A673 (cell line): Measurements from ENCODE around the gene ULK4.

ENCODE experiments used
- EZH2 ChIP-seq: fragments of 200-600 bp; sonication (generic); IDR thresholded peaks from 2 replicates; pipeline ENCODE4 v1.6.1; 2017; ENCODE audit warnings: borderline replicate concordance, low read depth, mild to moderate bottlenecking, mixed read lengths, antibody characterized with exemption, low read length; ENCODE audit not compliant: poor library complexity, severe bottlenecking
- TF ChIP-seq, protein P1 (sequence below): fragments of 300-800, 200-600 bp; sonication (generic); conservative IDR thresholded peaks from 2 replicates; pipeline ENCODE4 v1.5.1; 2017; ENCODE audit warnings: low read depth, mild to moderate bottlenecking, antibody characterized with exemption, low read length, moderate library complexity, mixed read lengths

DNA sequence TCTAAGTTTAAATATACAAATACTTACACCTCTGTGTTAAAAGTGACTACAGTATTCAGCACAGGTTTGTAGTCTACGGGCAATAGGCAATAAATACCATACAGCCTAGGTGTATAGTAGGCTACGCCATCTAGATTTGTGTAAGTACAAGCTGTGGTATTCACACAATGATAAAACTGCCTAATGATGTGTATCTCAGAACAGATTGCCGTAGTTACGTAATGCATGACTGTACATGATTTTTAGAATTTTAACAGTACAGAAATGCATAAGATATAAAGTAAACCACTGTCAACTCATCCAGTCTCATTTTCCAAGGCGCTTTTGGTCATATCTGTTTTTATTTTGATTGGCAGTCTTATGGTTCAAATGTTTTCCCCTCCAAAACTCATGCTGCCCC is 396.9 kb downstream of the ULK4 start:
- TF ChIP-seq, protein P1, sequence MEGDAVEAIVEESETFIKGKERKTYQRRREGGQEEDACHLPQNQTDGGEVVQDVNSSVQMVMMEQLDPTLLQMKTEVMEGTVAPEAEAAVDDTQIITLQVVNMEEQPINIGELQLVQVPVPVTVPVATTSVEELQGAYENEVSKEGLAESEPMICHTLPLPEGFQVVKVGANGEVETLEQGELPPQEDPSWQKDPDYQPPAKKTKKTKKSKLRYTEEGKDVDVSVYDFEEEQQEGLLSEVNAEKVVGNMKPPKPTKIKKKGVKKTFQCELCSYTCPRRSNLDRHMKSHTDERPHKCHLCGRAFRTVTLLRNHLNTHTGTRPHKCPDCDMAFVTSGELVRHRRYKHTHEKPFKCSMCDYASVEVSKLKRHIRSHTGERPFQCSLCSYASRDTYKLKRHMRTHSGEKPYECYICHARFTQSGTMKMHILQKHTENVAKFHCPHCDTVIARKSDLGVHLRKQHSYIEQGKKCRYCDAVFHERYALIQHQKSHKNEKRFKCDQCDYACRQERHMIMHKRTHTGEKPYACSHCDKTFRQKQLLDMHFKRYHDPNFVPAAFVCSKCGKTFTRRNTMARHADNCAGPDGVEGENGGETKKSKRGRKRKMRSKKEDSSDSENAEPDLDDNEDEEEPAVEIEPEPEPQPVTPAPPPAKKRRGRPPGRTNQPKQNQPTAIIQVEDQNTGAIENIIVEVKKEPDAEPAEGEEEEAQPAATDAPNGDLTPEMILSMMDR, result no peak
- no peak for TF ChIP-seq EZH2
